Islet of Langerhans (tissue), 1 donor: ENCODE measurements around the gene NCK1.
A peak's percentile ranks its signal among the peaks of the same experiment; 100 is the strongest.

Experiments
- FAIRE-seq: peaks from one replicate; lab custom pipeline; 2011; peaks lifted over from hg19 to GRCh38; lab: Jason Lieb, UNC

NCK1 gene

DNA sequence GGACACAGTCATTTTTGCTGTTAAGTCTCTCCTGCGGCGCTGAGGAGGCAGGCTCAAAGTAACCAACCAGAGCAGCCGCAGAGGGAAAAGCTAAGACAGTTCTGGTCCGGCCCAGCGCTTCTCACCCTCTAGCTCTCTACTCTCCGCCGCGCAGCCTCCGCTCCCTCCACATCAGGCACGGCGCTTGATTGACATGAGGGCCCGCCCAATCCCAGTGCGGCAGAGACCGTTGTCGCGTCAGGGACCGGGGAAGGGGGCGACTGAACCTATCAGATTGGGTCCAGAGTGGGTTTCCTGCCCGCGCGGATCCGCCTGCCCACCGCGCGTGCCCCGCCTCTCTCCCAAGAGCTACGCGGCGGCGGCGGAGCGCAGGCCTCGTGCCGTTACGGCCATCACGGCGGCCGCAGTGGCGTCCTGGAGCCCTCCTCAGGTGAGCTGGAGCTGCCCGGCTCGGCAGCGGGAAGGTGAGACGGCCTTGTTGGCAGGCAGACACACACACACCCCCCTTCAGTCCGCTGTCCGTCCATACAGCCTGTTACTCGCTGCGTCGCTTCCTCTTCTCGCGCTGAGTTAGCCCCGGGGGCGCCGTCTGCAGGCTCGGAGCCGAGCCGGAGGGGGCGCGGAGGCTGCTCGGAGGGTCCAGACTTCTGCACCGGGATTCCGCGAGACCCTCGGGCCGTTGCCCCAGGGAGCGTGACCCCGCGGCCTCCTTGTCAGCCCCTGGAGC, at the start of gene NCK1:
Gene NCK1 (plus strand): TSS at position 319 of the 727 bp plus-strand sequence. CDS start 65,794 bp downstream, outside the sequence.
- no peak for FAIRE-seq

DNA sequence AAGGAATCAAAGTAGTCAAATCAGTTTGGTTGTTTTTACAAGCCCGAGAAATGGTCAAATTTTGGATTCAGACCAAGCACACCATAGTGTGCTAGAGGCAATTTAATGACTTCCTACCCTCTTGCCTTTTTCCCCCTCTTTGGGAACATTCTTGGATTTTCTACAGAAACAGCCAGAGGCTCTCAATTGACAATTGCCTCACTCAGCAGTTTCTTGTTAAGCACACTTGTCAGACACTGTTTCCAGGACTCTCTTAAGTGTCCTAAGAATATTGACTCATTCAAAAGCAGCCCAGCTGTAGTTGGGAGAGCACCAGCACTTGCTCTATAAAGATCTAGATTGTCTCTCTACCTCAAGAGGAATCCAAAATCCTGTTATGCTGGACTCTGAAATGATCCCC, 44.6 kb upstream of the NCK1 start:
- FAIRE-seq: peak; percentile 86

DNA sequence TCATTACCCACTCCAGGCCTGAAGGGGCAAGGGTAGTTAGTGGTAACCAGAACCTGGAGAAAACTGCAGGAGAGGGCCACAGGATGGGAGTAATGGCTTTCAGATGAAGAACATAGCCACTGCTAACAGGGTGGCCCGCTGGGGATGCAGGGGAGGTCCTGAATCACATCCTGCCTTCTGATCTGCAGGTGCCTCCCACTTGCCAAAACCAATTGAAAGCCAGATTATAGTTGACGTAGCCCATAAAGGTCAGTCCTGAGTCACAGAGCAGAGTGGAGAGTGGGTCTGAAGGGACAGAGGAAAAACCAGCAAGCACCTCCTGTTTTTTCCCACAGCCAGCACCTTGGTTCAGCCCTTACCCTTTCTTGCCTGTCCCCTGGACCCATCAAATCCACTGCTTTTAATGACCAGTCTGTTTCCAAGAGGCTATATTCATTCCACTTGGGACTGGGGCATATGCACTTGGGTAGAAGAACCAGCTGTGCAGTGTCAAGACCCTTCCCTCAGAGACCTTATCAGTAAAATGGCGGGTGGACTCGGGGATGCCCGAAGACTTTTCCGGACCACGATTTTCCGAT, 43.7 kb upstream of the NCK1 start:
- FAIRE-seq: peak; percentile 72

DNA sequence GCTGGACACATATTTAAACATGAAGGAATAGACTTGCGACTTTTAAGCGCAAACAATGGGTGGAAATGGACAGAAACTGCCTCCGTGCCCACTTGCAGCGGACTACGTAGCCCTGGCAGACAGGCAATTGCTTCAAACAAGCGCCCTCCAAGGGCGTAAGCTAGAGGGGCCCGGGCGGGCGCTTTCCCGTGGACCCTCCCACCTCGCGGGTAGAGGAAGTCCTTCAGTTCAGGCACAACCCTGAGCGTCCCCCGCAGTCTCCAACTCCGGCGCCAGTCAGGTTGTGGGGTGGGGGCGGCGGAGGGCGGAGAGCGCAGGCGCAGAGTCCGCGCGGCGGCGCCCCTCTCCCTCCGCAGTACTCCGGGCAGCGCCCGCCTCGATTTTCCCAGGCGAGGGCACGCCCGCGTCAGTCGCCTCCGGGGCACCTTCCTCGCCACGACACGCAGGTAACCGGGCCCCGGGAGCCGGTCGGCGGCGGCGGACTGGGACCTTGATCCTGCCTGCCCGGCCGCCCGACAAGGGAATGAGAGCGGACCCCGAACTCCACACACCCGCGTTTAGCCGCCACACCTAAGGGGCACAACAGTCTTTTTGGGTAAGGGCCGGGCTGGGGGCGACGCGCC, 43.1 kb upstream of the NCK1 start, which contains the start of gene SLC35G2:
Gene SLC35G2 (plus strand): TSS at position 358 of the 623 bp plus-strand sequence. CDS start 35,335 bp downstream, outside the sequence.
- no peak for FAIRE-seq

DNA sequence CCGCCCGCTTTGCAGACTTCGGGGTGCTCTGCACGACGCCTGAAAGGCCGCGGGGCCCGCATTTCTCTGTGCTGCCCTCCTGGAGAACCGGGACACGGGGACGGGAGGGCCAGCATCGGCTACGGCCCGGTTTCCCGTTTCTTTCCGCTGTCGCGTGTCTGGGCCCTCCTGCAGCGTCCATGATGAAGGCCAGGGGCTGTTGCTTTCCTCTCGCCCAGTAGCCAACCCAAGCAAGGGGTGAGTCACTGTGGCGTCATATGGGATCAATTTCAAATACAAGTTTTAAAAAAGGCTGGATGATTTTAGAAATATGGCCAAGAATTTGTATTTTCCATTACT, 42.6 kb upstream of the NCK1 start:
- FAIRE-seq: no peak

DNA sequence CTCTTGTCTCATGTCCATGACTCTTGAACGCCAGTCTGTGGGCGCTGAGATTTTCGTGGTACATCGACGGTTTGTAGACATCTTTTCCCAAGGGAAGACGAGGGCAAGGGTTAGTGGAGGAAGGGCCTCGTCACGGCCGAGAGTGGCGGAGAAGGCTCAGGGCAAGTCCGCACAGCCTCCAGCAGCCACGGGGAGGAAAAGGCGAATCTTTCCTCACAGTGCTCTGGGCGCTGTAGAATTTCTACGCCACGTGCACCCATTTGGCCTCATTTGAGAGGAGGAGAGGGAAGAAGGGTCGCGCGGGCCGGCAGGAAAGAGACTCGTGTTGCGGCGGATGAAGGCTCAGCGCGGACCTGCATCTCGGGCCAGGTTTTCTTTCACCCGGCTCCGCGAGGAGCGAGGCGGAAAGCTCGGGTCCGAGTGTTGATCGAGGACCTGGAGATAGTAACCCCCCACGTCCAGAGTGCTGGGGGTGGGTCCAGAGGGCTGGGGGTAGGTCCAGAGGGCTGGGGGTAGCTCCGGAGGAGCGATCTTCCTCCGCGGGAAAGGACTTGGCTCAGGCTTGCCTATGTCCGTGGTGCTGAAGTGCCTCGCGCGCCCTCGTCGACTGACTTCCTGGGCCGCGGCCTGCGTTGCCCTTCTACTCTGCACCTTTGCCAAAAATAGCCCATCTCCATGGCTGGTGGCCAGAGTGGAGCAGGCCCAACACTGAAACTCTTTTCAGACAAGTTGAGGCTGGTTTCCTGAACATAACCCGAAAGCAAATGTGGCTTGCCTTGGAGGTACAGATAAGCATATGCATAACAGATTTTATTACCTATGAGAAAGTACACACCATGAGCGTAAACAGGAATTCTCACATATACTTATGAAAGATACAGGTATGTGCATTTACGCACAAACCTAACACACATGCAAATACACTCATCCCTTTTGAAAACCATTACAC, 42.0 kb upstream of the NCK1 start:
- no peak for FAIRE-seq

DNA sequence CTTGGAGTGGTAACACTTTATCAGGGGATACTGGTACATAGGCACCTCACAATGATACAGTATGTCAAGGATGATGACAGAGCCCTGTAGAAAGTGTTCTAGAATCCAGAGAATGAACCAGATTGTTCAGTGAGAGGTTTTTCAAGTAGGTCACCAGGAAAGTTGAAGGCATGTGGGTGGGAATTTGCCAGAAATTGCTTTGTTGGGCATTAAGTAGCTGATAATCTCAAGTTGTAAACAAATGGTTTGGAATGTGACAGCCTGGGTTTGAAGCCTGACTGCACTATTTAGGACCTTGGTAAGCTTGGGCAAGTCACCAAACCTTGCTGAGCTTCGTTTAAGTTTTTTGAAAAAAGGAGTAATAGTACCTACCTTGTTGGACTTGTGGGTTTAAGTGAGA, 30.5 kb upstream of the NCK1 start:
- no peak for FAIRE-seq

DNA sequence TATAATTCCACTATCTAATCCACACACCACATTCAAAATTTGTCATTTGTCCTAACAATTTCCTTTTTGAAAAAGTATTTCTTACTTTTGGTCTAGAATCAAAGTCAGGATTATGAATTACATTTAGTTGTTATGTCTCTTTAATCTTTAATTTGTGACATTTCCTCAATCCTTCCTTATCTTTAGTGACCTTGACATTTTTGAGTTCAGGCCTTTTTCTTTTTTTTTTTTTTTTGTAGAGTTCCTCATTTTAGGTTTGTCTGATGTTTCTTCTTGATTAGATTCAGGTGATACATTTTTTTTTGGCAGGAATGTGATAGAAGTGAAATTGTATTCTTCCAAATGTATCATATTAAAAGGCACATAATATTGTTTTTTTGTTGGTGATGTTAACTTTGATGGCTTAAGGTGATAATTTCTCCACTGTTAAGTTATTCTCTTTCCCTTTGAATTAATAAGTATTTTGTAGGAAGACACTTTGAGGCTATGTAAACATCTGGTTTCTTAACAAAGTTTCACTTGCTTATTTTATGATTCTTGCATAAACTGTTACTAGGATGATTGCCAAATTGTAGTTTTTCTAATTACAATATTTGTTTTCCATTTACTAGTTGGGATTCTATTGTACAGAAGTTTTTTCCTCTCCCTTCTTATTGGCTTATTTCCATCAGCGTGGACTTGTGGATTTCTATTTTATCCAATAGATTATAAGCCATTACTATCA, 26.8 kb upstream of the NCK1 start:
- no peak for FAIRE-seq

DNA sequence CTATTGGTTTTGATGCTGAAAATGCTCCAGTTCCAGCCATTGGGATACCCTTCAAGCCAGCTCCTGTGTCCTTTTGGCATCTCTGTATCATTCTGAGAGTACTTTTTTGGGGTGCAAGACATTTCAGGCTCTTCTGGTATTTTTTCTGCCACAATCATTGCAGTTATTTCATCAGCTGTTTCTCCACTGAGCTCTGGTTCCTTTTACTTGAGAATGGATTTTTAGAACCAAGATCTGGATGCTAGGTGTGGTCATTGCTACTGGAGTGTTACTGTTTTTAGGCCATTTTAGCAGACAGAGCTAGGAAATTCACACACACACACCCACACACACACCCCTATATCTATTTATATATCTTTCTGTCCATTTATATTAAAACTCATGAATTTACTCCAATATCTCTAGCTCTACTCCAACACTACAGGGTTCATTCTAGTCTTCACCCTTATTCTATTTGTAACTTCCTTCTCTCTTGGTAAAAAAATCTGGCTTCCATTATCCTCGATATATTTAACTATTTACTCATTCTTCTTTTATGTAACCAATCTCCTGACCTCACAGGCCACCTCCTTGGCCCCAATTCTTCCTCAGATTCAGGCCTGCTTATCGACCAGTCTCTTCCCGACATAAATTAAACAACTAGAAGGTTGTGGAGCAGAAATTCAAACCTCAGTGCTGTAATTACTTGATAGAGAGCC, 26.0 kb upstream of the NCK1 start:
- FAIRE-seq: no peak

DNA sequence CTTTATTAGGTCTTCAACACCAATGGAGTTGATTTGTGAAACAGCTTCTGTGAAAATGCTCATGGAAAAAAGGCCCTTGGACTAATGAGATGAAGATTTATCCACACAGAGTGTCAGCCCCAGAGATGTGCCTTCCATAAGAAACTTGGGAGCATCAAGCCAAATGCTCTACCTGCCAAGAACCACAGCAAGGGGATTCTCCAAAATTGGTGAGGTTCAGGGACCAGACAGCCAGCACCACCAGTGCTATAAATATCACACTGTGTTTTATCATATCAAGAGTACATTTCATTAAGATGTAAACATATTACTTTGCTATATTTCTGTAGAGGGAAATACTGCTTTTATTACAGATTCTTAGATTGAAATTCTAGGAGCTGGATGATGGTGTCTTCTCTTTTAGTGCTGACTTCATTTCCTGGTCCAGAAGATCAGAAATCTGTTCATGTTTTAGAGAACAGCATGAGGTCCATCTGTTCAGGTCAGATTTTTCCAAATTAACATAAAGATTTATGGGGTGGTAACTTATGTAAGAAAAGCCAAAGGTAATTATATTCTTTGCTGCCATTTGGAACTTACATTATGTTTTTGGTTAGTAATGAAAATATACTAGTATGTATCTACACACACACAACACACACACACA, 25.4 kb upstream of the NCK1 start:
- peak; percentile 74 for FAIRE-seq

DNA sequence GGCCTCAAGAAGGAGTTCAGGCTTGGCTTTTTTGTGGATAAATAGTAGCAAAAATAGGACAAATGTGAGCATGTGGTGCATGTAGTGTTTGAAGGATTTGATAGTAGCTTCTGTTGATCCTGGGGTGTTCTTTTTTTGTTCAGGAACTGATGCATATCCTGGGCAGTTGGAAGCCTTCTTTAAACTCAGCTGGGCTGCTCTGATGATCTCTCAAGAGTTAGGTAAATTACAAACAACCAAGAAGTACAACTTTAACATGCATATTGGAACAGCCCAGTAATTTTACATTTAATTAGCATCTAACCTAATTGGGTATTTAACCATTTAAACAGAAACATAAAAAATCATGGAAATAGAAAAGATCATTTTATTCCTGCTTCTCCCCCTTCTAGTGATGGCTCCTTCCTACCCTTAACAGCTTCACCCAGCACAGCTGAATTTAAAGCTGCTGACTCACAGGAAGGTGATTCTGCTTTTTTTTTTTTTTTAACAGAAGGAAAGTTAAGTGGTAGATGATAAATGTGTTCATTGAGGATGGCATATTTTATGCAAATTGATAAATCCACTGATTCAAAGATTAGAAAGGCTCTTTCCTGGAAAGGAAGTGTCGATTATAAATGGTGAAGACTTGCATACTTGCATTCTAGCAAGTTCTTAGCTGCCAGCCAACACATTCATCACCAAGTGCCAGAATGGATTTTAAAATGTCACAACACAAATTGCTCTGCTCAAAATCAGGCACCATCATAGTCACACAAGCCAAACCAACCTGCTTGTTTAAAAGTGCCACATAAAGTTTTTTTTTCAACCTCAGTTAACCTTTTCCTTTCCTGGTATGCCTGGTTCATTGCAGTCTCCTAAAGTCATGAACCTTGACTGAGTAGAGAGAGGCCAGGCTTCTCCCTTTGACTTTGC, 23.1 kb upstream of the NCK1 start:
- peak; percentile 95 for FAIRE-seq

DNA sequence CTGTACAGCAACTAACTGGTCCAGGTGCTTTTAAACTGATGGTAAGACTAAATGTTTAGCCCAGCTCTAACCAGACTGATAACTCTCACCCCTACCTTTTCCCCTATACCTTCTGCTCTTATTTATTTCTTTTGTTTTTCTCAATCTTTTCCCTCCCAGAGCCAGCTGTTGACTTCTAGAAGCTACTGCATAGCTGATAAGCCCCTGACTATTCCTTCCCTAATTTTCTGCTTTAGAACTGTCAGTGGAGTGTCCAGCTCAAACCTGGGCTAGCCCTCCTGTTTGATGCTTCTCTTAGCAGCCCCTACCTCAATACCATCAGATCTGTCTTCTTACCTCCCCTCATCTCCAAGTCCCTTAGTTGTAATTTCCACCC, 22.5 kb upstream of the NCK1 start:
- FAIRE-seq: no peak

DNA sequence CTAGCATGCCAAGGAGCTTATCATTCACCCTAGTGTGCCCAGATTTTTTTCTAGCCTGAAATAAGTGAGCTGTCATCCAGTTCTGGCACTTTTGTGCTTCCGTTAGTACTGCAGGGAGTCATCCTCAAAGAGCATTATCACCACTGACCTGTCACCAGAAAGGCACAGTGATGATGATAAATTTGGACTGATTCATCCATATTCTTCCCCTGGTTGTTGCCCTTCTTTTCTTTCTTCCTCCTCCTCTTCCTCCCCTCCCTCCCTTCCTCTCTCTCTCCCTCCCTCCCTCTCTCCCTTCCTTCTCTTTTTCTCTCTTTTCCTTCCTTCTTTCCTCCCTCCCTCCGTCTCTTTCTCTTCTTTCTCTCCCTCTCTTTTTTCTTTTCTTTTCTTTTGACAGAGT, 21.8 kb upstream of the NCK1 start:
- FAIRE-seq: no peak

DNA sequence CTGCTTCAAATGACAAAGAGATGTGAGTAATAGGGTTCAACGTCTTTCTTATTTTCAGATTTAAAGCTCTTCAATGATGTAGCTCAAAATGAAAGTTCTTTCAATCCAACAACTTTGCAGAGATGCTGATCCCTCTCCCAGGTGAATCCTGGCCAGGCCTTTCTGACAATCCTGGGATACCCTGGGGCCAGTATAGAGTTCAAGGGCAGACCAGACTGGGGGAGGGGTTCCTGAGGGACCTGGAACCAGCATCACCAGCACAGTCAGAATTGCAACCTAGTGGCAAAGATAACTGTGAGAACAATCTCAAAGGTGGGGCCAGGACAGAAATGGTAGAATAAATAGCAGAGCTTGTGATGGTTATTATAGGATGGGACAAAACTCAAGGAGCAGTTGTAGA, 19.7 kb upstream of the NCK1 start:
- FAIRE-seq: no peak

DNA sequence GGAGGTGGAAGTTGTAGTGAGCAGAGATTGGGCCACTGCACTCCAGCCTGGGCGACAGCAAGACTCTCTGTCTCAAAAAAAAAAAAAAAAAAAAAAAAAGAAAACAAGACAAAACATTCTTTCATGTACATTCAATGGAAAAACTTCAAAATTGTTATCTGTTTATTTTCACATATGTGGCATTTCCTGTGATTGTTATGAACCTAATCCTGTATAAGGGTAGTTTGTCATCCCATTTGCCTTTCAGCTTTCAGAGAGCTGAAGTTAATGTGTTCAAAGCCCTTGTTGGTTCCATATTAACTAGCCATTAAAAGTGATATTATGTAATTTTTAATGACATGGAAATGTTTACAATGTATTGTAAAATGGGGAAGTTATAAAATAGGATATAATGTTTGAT, 17.3 kb upstream of the NCK1 start:
- FAIRE-seq: no peak

DNA sequence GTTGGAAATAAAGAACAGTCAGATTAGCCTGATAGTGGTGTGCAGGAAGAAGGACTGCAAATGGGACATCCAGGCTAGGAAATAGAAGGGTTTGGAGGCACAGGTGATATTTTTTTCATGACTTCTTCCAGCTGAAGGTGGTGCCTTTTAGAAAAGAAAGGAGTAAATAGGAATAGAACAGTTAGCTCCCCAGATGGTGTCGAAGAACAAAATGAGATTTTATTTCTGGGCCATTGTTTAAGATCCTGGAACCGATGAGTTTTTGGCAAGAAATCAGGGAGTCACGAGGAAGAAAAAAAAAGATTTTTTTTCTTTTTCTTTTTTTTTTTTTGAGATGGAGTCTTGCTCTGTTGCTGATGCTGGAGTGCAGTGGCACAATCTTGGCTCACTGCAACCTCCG, 9.8 kb upstream of the NCK1 start:
- FAIRE-seq: no peak

DNA sequence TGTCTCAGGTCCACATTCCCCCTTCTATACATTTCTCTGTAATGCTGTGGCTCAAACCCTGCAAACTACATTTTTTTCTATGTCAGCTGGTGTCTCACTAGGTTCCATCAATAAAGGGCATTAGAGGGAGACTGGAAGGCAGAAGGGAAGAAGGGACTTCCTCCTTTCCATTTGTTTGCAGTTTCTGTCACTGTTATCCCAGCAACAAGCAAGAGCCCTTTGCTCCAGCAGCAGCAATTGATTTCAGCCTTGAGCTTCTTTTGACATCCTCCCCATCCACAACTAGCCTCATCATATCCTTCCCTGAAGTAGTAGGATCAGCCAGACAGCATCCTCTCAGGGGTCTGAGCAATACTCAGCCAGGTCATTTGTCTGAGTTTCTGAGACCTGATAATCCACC, 5.3 kb upstream of the NCK1 start:
- FAIRE-seq: no peak

DNA sequence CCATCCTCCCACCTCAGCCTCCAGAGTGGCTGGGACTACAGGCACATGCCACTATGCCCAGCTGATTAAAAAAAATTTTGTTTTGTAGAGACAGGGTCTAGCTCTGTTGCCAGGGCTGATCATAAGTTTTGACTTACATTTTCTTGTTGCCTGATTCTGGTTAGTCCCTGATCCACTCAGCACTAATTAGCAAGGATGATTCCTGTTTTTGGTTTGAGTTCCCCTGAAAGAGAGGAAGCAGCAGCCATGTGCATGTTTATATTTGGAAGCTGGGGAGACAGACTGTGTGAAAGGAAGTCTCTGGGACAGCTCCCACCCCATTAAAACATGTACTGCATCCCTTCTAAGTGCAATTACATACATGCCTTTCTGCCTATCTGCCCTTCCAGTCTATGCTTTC, 3.6 kb upstream of the NCK1 start:
- FAIRE-seq: no peak

DNA sequence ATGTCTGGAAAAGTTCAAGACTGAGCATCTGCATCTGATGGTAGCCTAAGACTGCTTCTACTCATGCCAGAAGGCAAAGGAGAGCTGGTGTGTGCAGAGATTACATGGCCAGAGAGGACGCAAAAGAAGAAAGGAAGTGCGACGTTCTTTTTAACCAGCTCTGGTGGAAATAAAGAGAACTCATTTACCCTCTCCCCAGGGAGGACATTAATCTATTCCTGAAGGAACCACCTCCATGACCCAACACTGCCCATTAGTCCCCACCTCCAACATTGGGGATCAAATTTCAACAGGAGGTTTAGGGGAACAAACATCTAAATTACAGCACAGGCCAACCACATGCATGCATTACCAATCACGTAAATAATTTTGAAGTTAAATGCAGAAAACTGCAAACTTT, 1.5 kb upstream of the NCK1 start:
- no peak for FAIRE-seq
